HG03432 (cell line): Measurements from ENCODE around the gene APMAP.

Experiments
- ATAC-seq: cut with Tn5 transposase; IDR thresholded peaks from one replicate; pipeline ENCODE4 v1.9.1; 2021; ENCODE audit warnings: mild to moderate bottlenecking, moderate library complexity; ENCODE audit not compliant: unreplicated experiment

Gene APMAP

DNA sequence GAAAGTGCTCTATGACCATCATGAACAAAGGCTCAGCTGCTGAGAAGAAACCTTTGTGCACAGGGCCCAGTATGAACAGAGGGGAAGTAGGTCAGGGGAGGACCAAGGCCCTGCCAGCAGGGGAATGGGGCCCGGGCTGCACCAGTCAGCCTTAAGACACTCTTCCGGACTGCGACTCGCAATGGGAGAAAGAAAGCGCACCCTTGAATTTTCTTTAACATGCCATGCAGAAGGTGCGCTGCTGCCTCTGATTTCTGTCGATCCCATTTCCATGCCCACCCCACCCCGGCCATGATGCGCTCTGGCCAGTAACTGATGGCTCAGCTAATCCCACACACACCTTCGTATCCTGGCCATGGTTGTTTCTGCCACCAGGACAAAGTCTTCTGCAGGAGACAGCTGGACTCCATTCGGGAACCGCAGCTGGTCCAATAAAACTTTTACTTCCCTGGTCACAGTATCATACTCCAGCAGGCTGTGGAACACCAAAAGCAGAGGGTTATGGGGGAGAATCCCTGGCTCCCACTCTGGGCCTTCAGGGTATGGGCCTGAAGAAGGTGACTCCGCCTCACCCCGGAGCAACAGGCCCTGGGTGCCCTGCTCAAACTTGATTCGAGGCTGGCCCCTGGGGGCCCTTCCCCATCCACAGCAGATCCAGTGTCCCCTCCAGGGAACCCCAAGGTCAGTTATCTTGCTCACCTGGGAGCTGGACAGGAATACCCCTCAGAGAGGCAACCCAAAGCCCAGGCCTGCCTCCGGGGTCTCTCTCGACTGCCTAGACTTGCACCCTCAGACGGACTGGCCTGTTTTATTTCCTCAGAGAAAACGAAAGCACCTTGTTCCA lies 23.1 kb downstream of the APMAP start:
- ATAC-seq = no peak

DNA sequence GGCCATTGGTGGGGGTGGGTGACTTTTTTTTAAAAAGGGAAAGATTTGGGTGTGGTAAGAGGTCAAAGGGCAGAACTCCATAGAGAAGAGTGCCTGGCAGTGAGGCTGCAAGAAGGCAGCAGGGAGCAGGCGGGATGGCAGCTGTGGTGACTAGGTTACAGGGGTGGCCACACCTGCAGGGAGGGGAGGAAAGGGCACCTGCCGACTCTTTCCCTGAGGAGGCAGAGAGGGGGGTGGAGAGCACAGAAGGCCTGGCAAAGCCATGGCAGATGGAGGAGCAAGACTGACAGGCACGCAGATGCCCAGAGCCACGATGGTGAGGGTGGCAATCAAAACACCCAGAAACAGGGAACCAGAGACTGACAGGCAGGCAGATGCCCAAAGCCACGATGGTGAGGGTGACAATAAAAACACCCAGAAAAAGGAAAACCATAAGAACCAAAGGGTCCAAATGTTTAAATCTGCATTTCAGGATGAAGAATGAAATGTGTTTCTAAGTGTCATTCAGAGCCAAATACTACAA lies 24.2 kb downstream of the APMAP start:
- no peak for ATAC-seq

DNA sequence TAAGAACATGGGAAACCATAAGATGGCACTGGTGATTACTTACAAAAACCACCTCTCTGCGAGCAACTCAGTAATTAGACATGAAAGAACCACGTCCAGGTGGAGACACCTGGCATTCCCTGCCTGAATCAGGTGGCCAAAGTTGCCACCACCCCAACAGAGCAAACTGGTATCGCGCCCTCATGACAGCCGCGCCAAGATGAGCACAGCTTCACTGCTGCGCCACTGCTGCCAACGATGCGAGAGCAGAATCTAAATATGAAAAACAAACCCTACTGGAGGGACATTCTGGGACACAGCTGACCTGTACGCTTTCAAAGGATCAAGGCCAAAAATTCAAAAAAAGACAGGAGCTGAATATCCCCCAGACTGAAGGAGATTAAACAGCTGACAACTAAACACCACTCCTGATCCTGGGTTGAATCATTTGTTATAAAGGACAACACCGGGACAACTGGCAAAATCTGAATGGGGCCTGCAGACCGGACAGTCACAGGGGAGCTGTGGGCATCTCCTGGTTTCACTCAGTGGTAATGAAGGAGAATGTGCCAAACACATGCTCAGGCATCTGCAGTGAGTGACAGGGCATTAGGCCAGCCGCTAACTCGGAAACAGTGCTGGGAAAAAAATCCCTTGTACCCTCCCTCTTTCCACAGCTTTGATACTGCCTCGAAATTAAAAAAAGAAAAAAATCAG lies 26.1 kb downstream of the APMAP start:
- no peak for ATAC-seq

DNA sequence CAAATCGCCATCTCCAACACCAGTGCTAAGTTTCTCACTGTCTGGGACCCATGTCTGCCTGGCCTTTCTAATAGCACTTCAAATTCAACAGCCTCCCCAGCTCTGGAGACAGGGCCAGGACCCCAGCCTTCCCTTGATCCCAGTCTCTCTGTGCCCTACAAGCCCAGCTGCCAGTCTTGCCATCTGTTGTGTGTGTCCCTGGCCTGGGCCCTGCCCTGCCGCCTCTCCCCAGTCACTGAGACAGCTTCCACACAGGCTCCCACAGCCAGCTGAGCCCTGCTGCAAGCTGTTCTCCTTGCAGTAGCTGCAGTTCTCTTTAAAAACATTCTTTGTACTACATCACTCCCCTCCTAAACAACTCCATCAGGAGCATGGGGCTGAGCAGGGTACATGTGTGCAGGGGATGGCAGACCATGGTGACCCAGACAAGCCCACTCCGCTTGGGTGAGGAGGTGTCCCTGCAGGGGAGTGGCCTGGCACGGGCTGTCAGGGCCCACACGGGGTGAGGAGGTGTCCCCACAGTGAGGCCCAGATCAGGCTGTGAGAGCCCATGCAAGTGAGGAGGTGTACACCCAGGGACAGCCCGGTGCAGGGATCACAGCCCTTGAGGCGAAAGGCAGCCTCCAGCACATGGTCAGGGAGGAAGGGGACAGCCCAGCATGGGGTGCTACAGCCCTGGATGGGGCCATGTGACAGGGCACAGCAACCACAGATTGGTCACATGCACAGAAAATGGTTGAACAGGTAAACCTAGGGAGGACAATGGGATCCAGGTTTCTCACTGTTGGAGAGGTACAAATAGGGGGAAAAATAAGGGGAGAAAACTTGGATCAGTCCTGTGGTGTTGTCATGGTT lies 27.3 kb downstream of the APMAP start:
- no peak for ATAC-seq

DNA sequence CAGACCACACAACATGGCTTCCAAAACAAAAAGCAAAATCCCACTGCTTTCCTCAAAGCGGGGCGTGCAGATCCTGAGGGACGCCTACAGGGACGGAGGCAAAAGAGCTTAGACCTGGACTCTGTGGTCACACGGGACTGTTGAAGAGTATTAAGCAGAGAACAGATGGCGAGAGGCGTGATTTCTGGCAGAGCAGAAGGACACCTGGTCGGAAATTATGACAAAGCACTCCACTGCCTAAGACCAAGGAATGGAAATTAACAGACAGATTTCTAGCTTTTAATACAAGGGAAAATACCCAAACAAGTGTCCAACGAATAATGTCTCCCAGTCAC lies 28.1 kb downstream of the APMAP start:
- ATAC-seq = no peak

DNA sequence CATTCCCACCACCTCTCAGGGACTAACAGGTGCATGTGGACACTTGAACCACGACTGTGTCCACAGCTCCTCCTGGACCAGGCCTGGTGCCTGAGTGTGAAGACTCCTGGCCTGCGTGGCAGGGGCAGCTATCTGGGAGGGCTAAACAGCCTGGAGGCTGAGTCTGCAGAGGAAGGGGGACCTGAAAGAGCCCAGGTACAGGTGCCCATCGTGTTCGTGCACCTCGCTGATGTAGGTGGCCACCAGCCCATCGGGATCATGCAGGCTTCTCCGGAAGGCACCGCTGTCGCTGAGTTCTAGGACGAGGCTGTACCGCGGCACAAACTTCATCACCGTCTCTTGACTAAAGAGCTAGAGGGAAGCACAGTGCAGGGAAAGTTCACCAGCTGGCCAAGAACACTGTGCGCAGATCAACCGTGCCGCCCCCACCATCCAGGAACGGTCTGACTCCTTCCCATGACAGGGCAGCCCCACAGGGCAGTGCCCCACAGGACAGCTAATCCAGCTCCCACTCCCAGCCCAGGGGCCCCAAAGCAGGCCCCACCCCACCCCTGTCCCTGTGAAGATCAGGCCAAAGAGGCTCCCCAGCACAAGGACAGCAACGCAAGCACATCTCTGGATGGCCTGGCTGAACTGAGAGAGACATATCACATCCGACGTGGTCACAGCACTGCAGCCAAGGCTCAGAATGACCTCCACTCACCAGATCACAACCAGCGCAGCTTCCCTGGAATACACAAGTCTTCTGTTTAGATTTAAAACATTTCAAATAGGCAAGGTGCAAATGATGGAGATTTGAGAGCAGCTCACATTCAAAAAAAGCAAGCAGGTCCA lies 28.7 kb downstream of the APMAP start:
- ATAC-seq = no peak

DNA sequence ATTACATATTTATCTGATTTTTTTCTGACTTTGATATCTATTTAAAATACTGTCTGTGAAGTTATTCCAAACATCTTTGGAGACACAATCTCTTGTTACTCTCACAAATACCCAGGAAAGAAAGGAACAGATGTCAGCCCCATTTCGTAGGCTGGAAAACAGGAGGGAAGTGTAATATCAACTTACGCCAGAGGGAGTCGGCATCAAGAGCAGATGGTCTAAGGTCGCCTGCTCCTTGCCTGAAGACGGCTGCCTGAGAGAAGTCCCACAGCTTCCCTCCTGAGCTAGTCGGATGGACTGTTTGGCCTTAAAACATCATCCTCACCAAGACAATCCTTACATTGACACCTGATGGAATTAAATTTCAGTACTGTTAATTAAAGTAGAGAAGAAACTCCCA lies 30.0 kb downstream of the APMAP start:
- no peak for ATAC-seq

DNA sequence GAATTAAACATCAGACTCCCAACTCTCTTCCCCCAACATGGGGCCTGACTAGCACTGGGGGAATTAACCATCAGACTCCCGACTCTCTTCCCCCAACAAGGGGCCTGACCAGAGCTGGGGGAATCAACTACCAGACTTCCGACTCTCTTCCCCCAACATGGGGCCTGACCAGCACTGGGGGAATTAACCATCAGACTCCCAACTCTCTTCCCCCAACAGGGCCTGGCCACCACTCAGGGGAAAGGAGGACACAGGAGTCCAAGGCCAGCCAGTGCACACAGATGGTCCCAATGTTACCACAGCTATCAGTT lies 30.4 kb downstream of the APMAP start:
- ATAC-seq = no peak

DNA sequence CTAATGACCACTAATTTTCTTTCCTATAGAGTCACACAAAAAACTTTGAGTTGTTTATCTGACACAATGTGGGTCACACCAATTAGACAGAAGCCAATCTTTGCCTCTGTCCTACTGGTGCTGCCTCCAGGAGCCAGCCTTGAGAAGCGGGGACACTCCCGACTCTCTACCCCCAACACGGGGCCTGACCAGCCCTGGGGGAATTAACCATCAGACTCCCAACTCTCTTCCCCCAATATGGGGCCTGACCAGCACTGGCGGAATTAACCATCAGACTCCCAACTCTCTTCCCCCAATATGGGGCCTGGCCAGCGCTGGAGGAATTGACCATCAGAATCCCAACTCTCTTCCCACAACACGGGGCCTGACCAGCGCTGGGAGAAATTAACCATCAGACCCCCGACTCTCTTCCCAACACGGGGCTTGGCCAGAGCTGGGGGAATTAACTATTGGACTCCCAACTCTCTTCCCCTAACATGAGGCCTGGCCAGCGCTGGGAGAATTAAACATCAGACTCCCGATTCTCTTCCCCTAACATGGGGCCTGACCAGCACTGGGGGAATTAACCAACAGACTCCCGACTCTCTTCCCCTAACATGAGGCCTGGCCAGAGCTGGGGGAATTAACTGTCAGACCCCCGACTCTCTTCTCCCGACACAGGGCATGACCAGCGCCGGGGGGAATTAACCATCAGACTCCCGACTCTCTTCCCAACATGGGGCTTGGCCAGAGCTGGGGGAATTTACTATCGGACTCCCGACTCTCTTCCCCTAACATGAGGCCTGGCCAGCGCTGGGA lies 31.0 kb downstream of the APMAP start:
- ATAC-seq = no peak

DNA sequence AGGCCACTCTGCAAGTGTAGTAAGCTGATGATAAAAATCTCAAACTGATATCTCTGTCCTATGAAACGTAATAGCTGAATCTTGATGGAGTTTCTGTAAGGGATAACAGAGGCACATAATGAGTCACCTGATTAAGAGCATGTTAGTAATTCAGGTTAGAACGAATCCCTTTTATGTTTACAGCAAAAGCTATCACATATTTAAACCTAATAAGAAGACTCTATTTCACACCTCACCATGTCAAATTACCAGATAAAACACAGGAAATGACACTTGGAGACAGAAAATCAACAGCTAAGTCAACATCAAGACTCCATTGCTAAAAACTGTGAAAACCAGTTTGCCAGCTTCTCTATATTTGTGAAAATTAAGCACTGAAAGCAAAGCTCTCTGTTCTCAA lies 31.7 kb downstream of the APMAP start:
- ATAC-seq = no peak

DNA sequence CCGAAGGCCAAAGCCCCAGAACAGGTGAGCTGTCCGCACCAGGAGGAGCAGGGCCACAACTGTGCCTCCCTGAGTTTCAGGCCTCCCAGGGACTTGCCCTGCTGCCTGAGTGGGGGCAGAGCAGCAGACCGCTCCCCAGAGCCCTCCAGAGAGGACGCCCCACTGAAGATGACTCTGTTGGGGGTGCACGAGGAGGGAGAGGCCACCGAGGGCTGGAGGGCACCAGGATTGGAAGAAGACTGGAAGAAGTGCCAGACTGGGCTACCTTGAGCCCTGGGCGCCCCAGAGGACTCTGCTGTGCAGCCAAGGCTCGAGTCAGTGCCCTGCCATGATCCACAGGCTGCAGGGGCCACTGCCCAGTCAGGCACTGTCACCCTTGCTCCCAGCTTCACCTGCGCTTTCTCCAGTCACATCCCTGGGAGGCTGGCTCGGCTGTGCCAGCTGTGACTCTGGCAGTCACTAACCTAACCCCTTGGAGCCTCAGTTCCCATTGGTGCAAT lies 32.2 kb downstream of the APMAP start:
- ATAC-seq = no peak

DNA sequence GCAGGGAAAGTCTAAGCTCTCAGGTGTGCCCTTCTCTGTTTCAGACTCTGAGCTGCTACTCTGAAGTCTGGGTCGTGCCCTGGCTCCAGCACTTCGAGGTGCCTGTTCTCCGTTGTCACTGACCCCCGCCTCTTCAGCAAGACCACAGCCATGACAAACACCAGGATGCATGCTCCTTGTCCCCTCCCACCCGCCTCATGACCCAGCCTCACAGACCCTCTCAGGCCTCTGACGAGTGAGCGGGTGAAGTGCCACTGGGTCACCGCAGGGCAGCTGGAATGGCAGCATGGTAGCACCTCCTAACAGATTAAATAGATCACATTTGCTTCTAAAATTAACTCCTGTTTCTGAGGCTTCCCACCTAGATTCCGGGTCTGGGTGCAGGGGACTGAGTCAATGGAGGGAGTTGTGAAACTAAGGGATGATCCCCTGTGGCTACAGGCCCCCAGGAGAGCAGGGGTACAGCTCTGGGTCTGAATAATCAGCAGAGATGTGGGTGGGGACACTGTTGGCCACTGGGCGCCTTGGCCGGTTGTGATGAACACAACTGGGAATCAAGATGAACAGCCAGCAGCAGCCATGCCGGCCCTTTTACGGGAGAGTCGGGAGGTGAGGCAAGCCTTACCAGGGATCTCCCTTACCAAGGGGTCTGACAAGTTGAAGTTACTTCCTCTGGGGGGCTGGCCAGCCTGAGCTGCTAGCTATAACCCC lies 32.8 kb downstream of the APMAP start:
- no peak for ATAC-seq

DNA sequence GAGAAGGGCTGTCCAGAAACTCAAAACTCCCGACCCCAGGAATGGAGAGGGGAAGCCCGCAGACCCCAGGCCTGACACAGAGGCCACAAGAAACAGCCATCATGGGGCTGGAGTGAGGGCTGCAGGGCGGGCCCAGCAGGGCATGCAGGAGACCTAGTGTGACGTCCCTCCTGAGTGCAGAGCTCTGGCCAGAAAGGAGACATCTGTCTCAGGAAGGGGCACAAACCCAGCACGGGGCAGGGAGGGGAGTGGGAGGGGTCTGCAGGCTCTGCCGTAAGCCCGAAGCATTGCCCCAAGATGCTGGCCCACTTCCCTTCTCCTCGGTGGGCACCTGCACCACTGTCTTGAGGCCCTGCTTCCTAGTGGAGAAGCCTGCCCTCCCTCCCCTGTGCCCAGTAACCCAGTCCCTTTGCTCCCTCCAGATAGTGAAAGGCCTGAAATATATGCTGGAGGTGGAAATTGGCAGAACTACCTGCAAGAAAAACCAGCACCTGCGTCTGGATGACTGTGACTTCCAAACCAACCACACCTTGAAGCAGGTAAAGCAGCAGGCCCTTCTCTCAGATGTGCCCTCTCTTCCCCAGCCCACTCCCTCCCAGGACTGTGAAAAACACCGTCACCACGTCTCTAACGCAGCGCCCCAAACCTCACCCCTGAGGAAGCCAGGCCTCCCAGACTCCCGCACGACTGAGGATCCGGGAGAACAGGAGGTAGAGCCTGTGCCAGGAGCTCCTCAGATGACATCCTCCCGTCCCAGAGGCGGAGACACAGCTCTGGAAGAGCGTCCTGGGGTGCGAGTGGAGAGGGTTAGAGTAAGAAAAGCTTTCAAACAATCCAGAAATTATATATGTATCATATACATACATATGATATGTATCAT lies 33.8 kb downstream of the APMAP start:
- no peak for ATAC-seq

DNA sequence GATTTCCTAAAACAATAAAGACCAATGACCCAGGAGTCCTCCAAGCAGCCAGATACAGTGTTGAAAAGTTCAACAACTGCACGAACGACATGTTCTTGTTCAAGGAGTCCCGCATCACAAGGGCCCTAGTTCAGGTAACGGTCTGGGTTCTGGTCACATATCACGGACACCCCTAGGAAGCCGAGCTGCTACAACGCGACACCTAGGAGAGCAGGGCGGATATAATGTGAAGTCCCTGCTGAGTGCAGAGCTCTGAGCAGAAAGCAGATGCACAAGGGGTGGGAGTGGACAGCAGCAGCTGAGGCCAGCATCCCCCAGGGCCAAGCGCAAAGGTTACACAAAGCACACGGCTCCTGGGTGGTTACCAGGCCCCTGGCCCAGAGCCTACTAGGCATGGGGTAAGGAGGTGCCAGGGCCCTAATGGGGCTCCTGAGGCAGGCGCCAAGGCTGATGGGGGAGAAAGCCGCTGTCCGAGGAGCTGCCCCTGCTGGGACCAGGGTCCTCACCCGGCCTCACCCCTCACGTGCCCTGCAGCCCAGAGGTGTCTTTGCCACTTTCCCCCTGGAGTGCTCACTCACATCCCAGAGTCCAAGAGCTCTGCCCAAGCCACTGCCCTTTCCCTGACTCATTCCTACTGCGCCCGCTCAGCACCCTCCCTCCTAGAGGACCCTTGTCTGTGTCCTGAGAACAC lies 35.1 kb downstream of the APMAP start:
- ATAC-seq = no peak

DNA sequence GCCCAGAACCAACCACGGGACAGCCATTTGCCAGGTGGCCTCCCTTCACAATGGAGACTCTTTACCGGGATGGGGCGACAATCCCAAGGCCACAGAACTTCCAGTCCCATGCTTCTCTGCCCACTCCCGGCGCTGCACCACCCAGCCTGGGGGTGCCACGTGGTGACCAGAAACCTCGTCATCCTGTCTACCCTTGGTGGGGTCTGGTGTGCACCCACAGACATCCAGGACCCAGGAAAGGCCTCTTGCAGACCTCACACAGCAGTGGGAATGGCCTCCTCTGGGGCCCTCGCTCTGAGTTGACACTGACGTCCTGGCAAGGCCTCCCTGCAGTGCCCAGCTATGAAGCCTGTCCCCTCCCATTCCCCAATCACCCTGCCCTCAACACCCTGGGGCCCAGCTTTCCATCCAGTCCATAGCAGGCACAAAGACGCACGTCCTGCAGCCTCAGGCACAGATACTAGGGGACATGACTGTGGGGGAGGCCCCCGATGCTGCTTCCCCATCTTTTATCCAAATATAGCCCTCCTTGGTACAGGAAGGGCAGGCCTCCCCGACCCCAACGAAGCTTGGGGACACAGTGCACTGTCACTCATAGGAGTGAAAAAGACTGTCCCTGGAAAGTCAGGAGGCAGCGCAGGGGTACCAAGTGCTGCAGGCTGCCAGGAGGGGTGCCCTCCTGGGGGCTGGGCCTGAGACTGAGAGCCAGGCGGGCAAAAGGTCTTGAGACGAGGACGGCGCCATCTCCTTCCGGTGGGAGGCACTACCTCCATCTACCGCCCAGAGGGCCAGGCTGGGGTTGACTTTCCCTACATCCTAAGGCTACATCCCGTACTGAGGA lies 36.3 kb downstream of the APMAP start:
- no peak for ATAC-seq

DNA sequence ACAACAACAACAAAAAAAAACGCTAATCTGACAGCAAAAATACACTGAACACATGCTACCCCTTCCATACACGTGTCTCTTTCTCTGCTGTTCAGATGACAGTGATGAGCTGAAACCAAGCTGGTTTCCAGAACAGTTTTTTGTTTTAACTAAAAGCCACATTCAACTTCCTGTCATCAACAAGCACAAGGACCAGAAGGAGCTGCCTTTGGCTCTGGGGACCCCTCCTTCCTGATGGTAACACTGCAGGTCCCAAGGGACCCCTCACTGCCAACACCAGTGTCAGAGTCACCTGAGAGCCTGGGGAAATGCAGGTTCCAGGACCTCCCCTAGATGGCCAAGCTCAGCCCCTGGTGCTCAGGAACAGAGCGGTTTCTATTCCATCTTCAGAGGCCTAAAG lies 37.5 kb downstream of the APMAP start:
- ATAC-seq = peak; percentile 81

DNA sequence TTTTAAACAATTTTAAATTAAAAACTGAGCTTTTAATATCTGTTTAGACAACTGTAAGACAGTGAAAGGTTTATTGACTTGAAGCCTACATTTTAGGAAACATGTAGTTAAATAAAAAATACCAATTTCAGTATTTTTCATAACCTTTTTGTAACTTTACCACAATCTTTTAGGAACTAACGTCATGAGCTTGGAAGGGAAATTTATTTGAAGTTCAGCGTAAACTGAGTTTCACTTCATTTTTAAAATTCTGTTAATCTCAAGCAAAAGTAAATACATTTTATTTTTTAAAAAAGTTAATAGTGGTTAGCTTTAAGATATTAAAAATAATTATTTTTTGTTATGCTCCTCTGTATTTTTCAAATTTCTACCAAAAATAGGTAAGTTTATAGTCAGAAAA lies 38.0 kb downstream of the APMAP start:
- ATAC-seq = no peak
